H1 (cell line): Measurements from ENCODE around the gene PALM. TPM values are rescaled to one million over a fixed set of nuclear protein-coding genes. Genes with fewer than 3 reads are reported as not detected.
A peak's percentile ranks its signal among the peaks of the same experiment; 100 is the strongest.

Source experiments
- CTCF ChIA-PET: fragments of 300-600 bp; sonication (Branson Sonifier 250); formaldehyde crosslinking; loops from one replicate; lab custom pipeline; 2021; ENCODE audit not compliant: partially characterized antibody; lab: Charles Lee
- POLR2A ChIA-PET: fragments of 300-600 bp; sonication (Branson Sonifier 250); formaldehyde crosslinking; loops from one replicate; lab custom pipeline; 2021; ENCODE audit warnings: inconsistent platforms; ENCODE audit not compliant: partially characterized antibody; lab: Charles Lee
- DNase-seq, 2 experiments: peaks; one replicate each; pipeline versions ENCODE4 v3.0.0 to v3.0.0-alpha.2; 2010 to 2022; ENCODE audit warnings: low spot score in 2 of 2, low read depth in 1 of 2, mixed read lengths in 1 of 2
- FAIRE-seq: peaks from 2 replicates; lab custom pipeline; 2011; peaks lifted over from hg19 to GRCh38; lab: Jason Lieb, UNC
- H2AFZ ChIP-seq: 2 replicates; pipeline ENCODE4 v1.8.1; 2012; ENCODE audit warnings: low read length, inconsistent platforms
- H2AK5ac ChIP-seq: 2 replicates; pipeline ENCODE4 v1.6.1; 2013; ENCODE audit warnings: low read depth, low read length
- H2BK120ac ChIP-seq: replicated peaks from 2 replicates; pipeline ENCODE3; 2013; ENCODE audit warnings: low read depth, low read length, inconsistent platforms
- H2BK12ac ChIP-seq: 2 replicates; pipeline ENCODE4 v1.6.1; 2013; ENCODE audit warnings: low read depth, low read length
- H2BK15ac ChIP-seq: 2 replicates; pipeline ENCODE4 v1.6.1; 2013; ENCODE audit warnings: low read length
- H2BK20ac ChIP-seq: 2 replicates; pipeline ENCODE4 v1.6.1; 2013; ENCODE audit warnings: low read length
- H2BK5ac ChIP-seq: 2 replicates; pipeline ENCODE4 v1.6.1; 2013; ENCODE audit warnings: low read depth, low read length
- H3K14ac ChIP-seq: 2 replicates; pipeline ENCODE4 v1.6.1; 2013; ENCODE audit warnings: inconsistent platforms; ENCODE audit not compliant: insufficient read length
- H3K18ac ChIP-seq: 2 replicates; pipeline ENCODE4 v1.6.1; 2013; ENCODE audit warnings: low read length; ENCODE audit errors: extremely low read depth
- H3K23ac ChIP-seq: 2 replicates; pipeline ENCODE4 v1.6.1; 2013; ENCODE audit warnings: inconsistent platforms; ENCODE audit not compliant: insufficient read length
- H3K23me2 ChIP-seq: 2 replicates; pipeline ENCODE4 v1.6.1; 2013; ENCODE audit warnings: low read depth, low read length
- H3K27ac ChIP-seq: 2 replicates; pipeline ENCODE4 v1.6.1; 2011; ENCODE audit warnings: low read depth, low read length, inconsistent platforms
- H3K27me3 ChIP-seq, 4 experiments: replicated peaks in 1 of 4; 1 replicate in 1 of 4; 2 replicates in 3 of 4; pipeline versions ENCODE4 v1.6.1 to v1.8.1; 2011 to 2013; ENCODE audit warnings: low read length in 3 of 4, mild to moderate bottlenecking in 3 of 4, inconsistent platforms in 2 of 4, mixed read lengths in 2 of 4, moderate library complexity in 1 of 4; ENCODE audit not compliant: control insufficient read depth in 3 of 4, insufficient read depth in 3 of 4; ENCODE audit errors: extremely low read depth in 1 of 4
- H3K36me3 ChIP-seq, 4 experiments: 2 replicates each; pipeline versions ENCODE4 v1.6.1 to v1.8.1; 2011 to 2013; ENCODE audit warnings: mild to moderate bottlenecking in 4 of 4, low read length in 3 of 4, moderate library complexity in 2 of 4, control low read depth in 1 of 4, inconsistent platforms in 1 of 4; ENCODE audit not compliant: insufficient read depth in 4 of 4, control insufficient read depth in 2 of 4
- H3K4ac ChIP-seq: replicated peaks from 2 replicates; pipeline ENCODE3; 2013; ENCODE audit warnings: low read length, low read depth, mixed read lengths, inconsistent platforms; ENCODE audit not compliant: insufficient read length
- H3K4me1 ChIP-seq, 4 experiments: replicated peaks in 1 of 4; 1 replicate in 1 of 4; 2 replicates in 3 of 4; pipeline versions ENCODE4 v1.6.1 to v1.8.1; 2011 to 2013; ENCODE audit warnings: low read length in 3 of 4, inconsistent platforms in 2 of 4, mixed read lengths in 1 of 4; ENCODE audit not compliant: insufficient read depth in 4 of 4, control insufficient read depth in 3 of 4
- H3K4me2 ChIP-seq, 2 experiments: 2 replicates each; pipeline versions ENCODE4 v1.6.1 to v1.8.1; 2011 to 2013; ENCODE audit warnings: low read depth in 2 of 2, low read length in 2 of 2, control low read depth in 1 of 2, inconsistent platforms in 1 of 2, mild to moderate bottlenecking in 1 of 2; ENCODE audit not compliant: insufficient read depth in 1 of 2
- H3K4me3 ChIP-seq, 4 experiments: fragments of 200-600, 300-600 bp in 1 of 4; sonication (generic), shearing (Covaris generic), sonication (Bioruptor Twin) in 1 of 4; 2 replicates each; pipeline versions ENCODE4 v1.5.1 to v1.8.1; 2011 to 2016; ENCODE audit warnings: low read length in 4 of 4, low read depth in 3 of 4, control low read depth in 2 of 4, inconsistent platforms in 2 of 4, mild to moderate bottlenecking in 2 of 4, mixed read lengths in 1 of 4, moderate library complexity in 1 of 4; ENCODE audit not compliant: insufficient read depth in 2 of 4; ENCODE audit errors: extremely low read depth in 1 of 4
- H3K56ac ChIP-seq: replicated peaks from 2 replicates; pipeline ENCODE3; 2013; ENCODE audit warnings: low read depth, mild to moderate bottlenecking, mixed read lengths, low read length, inconsistent platforms; ENCODE audit not compliant: insufficient read length
- H3K79me1 ChIP-seq: 2 replicates; pipeline ENCODE4 v1.6.1; 2013; ENCODE audit warnings: low read depth, low read length, control low read depth
- H3K79me2 ChIP-seq, 2 experiments: 2 replicates each; pipeline versions ENCODE4 v1.6.1 to v1.8.1; 2012 to 2013; ENCODE audit warnings: low read length in 2 of 2, mild to moderate bottlenecking in 2 of 2, inconsistent platforms in 1 of 2; ENCODE audit not compliant: insufficient read depth in 2 of 2, control insufficient read depth in 1 of 2
- H3K9ac ChIP-seq, 4 experiments: replicated peaks in 1 of 4; 1 replicate in 1 of 4; 2 replicates in 3 of 4; pipeline versions ENCODE4 v1.6.1 to v1.8.1; 2011 to 2013; ENCODE audit warnings: low read depth in 3 of 4, low read length in 3 of 4, control low read depth in 2 of 4, mild to moderate bottlenecking in 2 of 4, moderate library complexity in 2 of 4, inconsistent platforms in 1 of 4; ENCODE audit errors: extremely low read depth in 1 of 4
- H3K9me3 ChIP-seq, 2 experiments: 2 replicates each; pipeline versions ENCODE4 v1.6.1 to v1.8.1; 2012 to 2013; ENCODE audit warnings: mild to moderate bottlenecking in 2 of 2, moderate library complexity in 2 of 2, control low read depth in 1 of 2, inconsistent platforms in 1 of 2, low read depth in 1 of 2, low read length in 1 of 2, mixed read lengths in 1 of 2; ENCODE audit not compliant: insufficient read depth in 2 of 2
- H4K20me1 ChIP-seq, 2 experiments: replicated peaks in 1 of 2; 2 replicates each; pipeline versions ENCODE3 to v1.8.1; 2011 to 2013; ENCODE audit warnings: inconsistent platforms in 2 of 2, low read length in 2 of 2, mild to moderate bottlenecking in 1 of 2; ENCODE audit not compliant: insufficient read depth in 2 of 2, control insufficient read depth in 1 of 2
- H4K5ac ChIP-seq: 2 replicates; pipeline ENCODE4 v1.6.1; 2013; ENCODE audit warnings: low read length, low read depth, mixed read lengths, inconsistent platforms; ENCODE audit not compliant: insufficient read length
- H4K8ac ChIP-seq: 2 replicates; pipeline ENCODE4 v1.8.0; 2013; ENCODE audit warnings: mild to moderate bottlenecking, moderate library complexity, low read length, inconsistent platforms; ENCODE audit not compliant: insufficient read depth; ENCODE audit errors: extremely low read depth
- H4K91ac ChIP-seq: replicated peaks from 2 replicates; pipeline ENCODE3; 2013; ENCODE audit warnings: low read length, mixed read lengths, inconsistent platforms; ENCODE audit not compliant: insufficient read length
- EGR1 ChIP-seq: IDR thresholded peaks from 2 replicates; pipeline ENCODE4 v1.6.1; 2011; ENCODE audit warnings: low read depth, low read length, borderline replicate concordance
- EP300 ChIP-seq, 2 experiments: IDR thresholded peaks; 1 replicate in 1 of 2; 2 replicates in 1 of 2; pipeline ENCODE4 v1.6.1; 2011 to 2012; ENCODE audit warnings: low read depth in 2 of 2, low read length in 2 of 2, mild to moderate bottlenecking in 2 of 2, borderline replicate concordance in 1 of 2, inconsistent platforms in 1 of 2, moderate library complexity in 1 of 2
- SP2 ChIP-seq: IDR thresholded peaks from 2 replicates; pipeline ENCODE4 v1.6.1; 2012; ENCODE audit warnings: mild to moderate bottlenecking, low read length, inconsistent platforms
- TBP ChIP-seq: IDR thresholded peaks from 2 replicates; pipeline ENCODE4 v1.6.1; 2011; ENCODE audit warnings: low read depth, low read length, improper control_type of control experiment
- YY1 ChIP-seq: IDR thresholded peaks from 2 replicates; pipeline ENCODE4 v1.6.1; 2011; ENCODE audit warnings: low read depth, mild to moderate bottlenecking, low read length
- WGBS, 2 experiments: shearing (Covaris generic) in 1 of 2; methylation state at CpG; one replicate each; pipeline versions ENCODE4 v1.1.6 to v1.1.7; 2013 to 2015; ENCODE audit warnings: low lambda C conversion rate in 2 of 2, mixed read lengths in 2 of 2, inconsistent platforms in 1 of 2, low coverage in 1 of 2, missing lambda C conversion rate in 1 of 2; ENCODE audit not compliant: insufficient replicate concordance in 2 of 2, insufficient coverage in 1 of 2, insufficient read length in 1 of 2; ENCODE audit errors: extremely low coverage in 1 of 2, missing lambda C conversion rate in 1 of 2; 5-methylcytosine and 5-hydroxymethylcytosine counted together
- polyA plus RNA-seq, 7 experiments: library from polyadenylated mRNA; depleted of rRNA in 3 of 7; stranded (reverse) in 5 of 7; unstranded in 2 of 7; fragments of >200 nt in 5 of 7; fragments of 200-250 nt in 2 of 7; gene quantifications; 1 replicate in 5 of 7; 2 replicates in 1 of 7; 4 replicates in 1 of 7; pipeline versions ENCODE4 v1.2.1 to v1.2.3, GENCODE V29; 2011 to 2013; ENCODE audit warnings: missing spikeins in 2 of 7, mixed read lengths in 2 of 7
- total RNA-seq: library from RNA; stranded (reverse); fragmentation: NEBNext Ultra II Directional; extraction: Animal tissue kit (Norgen Biotek cat#: 25700); gene quantifications from 2 replicates; pipeline ENCODE4 v1.2.1, GENCODE V29; 2021

PALM gene
- total and polyA plus RNA-seq, 2 of the 8 experiments (the other 6 are each of a cell fraction or from before 2014, with no cell fraction given) = 5.7 to 16.5 TPM

GRCh38 chr19:704447-704741, 4.3 kb upstream of the PALM start:
- no peaks in the 10 kb centered on the region for H3K36me3 ChIP-seq
- FAIRE-seq (no peak), DNase-seq (no peak)
- H3K4ac ChIP-seq = peak overlapping the region; percentile 32
- peak overlapping the region; percentile 60; the same call in 1 of the 2 replicates for H2BK12ac ChIP-seq
- H3K23ac ChIP-seq = no peak overlapping the region
- ChIA-PET POLR2A (interaction anchor here (0.6 to 2.0 kb wide), 8 partner anchors 21 to 158 kb away, joined by 3 to 11 read pairs (median 3); no protein-coding TSS in a partner anchor), CTCF (interaction anchor here (0.7 to 3.7 kb wide), 9 partner anchors 25 to 1933 kb away, joined by 3 to 15 read pairs (median 5); partner anchors contain the start of gene FSTL3)
- no peak overlapping the region for H3K14ac ChIP-seq
- no peaks in the 10 kb centered on the region for H3K79me1 ChIP-seq
- peak overlapping the region; percentile 81; the same call in 1 of the 2 replicates for H2BK5ac ChIP-seq
- H4K5ac ChIP-seq = no peak overlapping the region
- peaks cover 3% of the 10 kb centered on the region; the same call in 1 of the 2 replicates for H3K23me2 ChIP-seq
- no peaks in the 10 kb centered on the region for H4K20me1 ChIP-seq
- WGBS, 2 experiments = 42% methylated on average over 14 of the region's 14 CpGs; no CpG with 5 or more reads in 1 of the 2 experiments
- peak overlapping the region; percentile 71 to 100 for H3K4me2 ChIP-seq
- H2AFZ ChIP-seq = peak overlapping the region; percentile 100
- no peaks in the 10 kb centered on the region for H3K9me3 ChIP-seq
- no peaks in the 10 kb centered on the region for H3K27me3 ChIP-seq
- H4K91ac ChIP-seq = peak overlapping the region; percentile 91
- H3K9ac ChIP-seq = no peak overlapping the region
- H3K79me2 ChIP-seq = no peaks in the 10 kb centered on the region
- H2BK15ac ChIP-seq = peak overlapping the region; percentile 92; the same call in 1 of the 2 replicates
- H3K18ac ChIP-seq = peak overlapping the region; percentile 78
- H3K4me3 ChIP-seq = peak overlapping the region; percentile 1 to 59 (median 32); a peak in 7 of 8 replicates
- H2BK20ac ChIP-seq = 0 out of 2 replicates have a peak overlapping the region, but pooled peaks have one; percentile 34
- H3K4me1 ChIP-seq = peaks cover 0 to 8% (median 3%) of the 10 kb centered on the region in 4 experiments; a peak in 6 of 7 replicates
- no peak overlapping the region for H2BK120ac ChIP-seq
- H4K8ac ChIP-seq = no peak overlapping the region
- H3K56ac ChIP-seq = no peak overlapping the region
- no peak overlapping the region for H3K27ac ChIP-seq
- H2AK5ac ChIP-seq = no peak overlapping the region
- TF ChIP-seq EGR1 (no peak), EP300 (IDR thresholded peaks at IDR 0.05; ENCODE audit: borderline replicate concordance in 1 of 2, low read depth in 2 of 2, low read length in 2 of 2) (peak in 1 of 2 experiments; percentile 55; a peak in 1 of 3 replicates), YY1 (no peak), TBP (no peak), SP2 (no peak)
